ENCODE data around the gene TSPAN3.

TSPAN3 gene

GRCh38 chr15:76991741-76992645 lies 78.9 kb downstream of the TSPAN3 start:
- H3K4me3 ChIP-seq (ENCODE audit: low read depth, low read length): no peak overlapping the region
- TF ChIP-seq CTCF (IDR thresholded peaks at IDR 0.05; ENCODE audit: borderline replicate concordance, insufficient read depth, low read depth, low read length): no peak
